NCI-H1048 (cell line): ENCODE data around the gene TAF10.

Experiments used
- DNase-seq: peaks from one replicate; lab custom pipeline; 2025; lab: John Stamatoyannopoulos, UW

The TAF10 gene

GRCh38 chr11:6612213-6613041 is at the start of gene TAF10:
Gene TAF10 (minus strand): TSS chr11:6612216. CDS start chr11:6612189, 27 bp downstream.
- peak; percentile 81 for DNase-seq

GRCh38 chr11:6660712-6661111 is 48.7 kb upstream of the TAF10 start:
- no peak for DNase-seq

DNA sequence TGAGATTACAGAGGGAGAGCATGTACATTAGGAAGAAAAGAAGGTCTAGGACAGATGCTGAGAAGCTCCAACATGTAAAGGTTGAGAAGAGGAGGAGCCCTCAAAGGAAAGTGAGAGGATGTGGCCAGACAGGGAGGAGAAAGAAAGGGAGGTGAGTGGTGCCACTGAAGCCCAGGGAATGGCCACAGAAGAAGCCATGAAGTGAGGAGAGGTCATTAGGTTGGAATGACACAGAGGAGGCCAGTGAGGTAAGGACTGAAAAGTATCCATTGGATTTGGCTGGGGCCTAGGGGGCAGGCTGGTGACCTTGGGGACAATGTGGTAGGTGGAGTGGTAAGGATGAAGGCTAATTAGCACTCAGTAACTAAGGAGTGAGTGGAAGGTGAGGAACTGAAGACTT is 46.6 kb upstream of the TAF10 start:
- DNase-seq: no peak

- no peak for DNase-seq
Observed at GRCh38 chr11:6657346-6657745, 45.3 kb upstream of the TAF10 start.

GRCh38 chr11:6656936-6657335 is 44.9 kb upstream of the TAF10 start:
- DNase-seq: no peak

- DNase-seq: no peak
Observed at GRCh38 chr11:6656584-6656915, 44.5 kb upstream of the TAF10 start.

GRCh38 chr11:6655790-6656583 is 44.0 kb upstream of the TAF10 start, which contains the start of gene DCHS1:
Gene DCHS1 (minus strand): TSS chr11:6655809. CDS start chr11:6641613, 14,196 bp downstream.
- no peak for DNase-seq

DNA sequence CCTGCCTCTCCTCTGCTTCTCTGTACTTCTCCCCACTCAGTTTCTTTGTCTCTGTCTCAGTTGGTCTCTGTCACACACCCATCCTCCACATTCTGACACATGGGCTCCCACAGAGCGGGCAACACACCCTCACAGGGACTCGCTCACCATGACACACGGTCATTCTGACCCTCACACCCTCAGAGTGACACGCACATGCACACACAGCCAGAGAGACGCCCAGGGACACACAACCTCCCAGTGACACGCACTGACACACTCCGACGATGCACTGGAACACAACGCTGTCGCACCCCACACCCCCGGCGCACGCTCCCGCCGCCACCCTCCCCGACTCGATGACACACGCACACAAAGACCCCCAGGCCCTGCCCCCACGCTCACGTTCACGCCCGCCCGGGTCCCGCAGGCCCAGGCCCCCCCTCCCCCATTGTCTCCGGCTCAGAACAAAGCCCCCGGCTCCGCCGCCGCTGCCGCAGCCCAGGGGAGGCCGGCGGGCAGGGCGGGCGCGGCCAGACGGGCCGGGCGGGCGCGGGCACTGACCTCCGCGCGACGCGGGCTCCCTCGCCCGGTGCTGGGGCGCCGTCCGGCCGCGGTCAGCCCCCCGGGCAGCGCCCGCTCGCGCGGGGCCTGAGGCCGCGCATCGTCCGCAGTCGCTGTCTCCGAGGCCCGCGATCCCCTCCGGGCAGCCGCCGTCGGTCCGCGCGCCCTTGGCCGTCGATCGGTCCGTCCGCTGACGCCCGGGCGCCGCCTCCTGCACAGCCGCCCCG is 43.2 kb upstream of the TAF10 start:
- DNase-seq: no peak

GRCh38 chr11:6654281-6655019 is 42.4 kb upstream of the TAF10 start:
- DNase-seq: no peak

- no peak for DNase-seq
Observed at GRCh38 chr11:6653656-6654055, 41.6 kb upstream of the TAF10 start.

DNA sequence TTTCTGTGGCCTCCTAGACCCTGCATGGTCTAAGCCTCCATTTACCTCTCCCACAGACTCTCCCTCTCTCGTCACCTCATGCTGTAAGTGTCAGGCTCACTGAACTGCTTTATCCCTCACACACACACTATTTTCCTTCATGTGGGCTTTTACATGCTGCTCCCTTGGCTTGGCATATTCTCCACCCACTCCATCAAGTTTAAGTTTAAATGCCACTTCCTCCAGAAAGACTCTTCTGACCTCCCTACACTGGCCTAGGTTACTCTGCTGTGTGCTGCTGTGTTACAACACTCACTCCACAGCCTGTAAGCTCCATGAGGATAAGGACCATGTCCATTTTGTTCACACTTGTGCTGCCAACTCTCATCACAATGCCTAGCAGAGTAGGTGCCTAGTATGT is 41.1 kb upstream of the TAF10 start:
- no peak for DNase-seq

DNA sequence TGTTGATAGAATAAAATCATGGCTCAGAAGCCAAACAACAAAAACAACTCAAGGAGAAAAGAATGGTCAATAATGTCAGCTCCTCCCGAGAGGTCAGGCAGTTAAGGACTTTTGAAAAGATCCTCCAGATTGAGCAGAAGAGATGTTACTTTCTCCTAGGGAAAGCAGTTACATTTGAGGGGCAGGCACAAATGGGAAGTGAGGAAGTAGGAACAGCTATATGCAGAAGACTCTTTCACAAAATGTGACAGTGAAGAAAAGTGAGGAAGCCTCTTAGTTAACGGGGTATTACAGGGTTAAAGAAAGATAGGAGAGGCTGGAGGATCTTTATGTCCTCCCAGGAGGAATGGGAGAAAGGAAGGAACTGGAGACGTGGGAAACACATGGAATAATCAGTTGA is 40.2 kb upstream of the TAF10 start:
- DNase-seq: no peak

DNA sequence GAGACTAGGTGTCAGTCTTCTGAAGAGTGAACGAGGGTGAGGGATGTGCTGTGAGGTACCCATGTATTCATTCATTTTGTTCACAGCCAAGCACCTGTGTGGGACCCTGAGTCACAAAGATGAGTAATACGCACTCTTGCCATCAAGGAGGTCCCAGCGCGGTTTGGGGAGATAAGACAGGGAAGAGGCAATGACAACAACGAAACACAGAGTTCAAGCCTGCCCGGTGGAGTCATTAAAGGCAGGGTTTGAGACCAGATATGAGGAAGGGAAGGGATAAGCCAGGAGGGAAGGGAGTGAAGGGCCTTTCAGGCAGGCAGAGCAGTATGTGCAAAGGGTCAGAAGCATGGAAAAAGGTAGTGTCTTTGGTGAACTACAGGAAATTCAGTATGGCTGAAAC is 39.0 kb upstream of the TAF10 start:
- DNase-seq: no peak

DNA sequence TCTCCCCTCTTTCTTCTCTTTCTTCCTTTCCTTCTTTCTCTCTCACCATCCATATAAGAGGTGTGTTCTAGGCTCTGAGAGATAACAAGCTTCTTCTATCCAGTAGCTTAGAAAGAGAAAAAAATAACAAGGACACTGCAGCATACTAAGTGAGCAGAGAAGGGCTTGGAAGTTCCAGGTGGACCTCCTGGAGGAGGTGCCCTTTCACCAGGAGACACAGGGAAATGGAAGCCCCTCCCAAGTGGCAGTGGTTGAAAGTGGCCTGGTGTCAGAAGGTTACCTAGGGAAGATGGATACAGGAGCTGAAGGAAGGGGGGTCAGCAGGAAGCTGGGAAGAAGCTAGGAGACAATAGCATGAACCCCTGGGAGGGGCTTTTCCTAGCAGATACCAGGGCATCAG is 38.1 kb upstream of the TAF10 start:
- no peak for DNase-seq

DNA sequence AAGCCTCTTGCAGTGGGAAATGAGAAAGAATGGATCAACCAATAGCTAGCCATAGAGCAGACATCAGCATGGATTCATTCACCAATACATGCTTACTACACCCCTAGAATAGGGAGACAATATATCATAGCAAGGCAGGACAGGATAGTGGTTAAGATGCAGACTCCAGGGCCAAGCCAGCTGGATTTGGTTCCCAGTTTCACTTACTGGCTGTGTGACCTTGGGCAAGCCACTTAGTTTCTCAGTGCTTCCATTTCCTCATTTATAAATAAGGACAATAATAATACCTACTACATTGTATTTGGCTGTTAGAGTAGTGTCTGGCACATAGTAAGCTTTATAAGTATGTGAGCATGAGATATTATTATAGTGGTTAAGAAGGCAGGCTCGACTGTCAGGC is 36.5 kb upstream of the TAF10 start:
- DNase-seq: no peak

- DNase-seq: no peak
Observed at GRCh38 chr11:6647836-6648235, 35.8 kb upstream of the TAF10 start.

- DNase-seq: no peak
Observed at GRCh38 chr11:6646918-6647679, 35.1 kb upstream of the TAF10 start.

DNA sequence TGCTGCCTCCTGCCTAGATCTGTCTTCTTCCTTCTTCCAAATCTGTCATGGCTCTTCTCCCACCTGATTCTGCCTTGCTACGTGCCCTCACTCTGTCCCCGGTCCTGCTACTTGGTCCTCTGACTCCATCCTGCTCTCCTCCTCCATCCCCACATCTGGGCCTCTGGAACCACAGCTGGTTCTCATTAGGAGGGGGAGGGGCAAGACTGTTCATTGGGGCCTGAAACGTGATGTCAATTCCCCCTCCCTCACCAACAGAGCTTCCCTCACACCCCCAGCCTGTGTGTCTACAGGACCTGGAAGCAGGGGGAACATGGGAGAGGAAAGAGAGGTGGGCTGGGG is 34.5 kb upstream of the TAF10 start:
- DNase-seq: no peak

- DNase-seq: no peak
Observed at GRCh38 chr11:6646071-6646470, 34.1 kb upstream of the TAF10 start.

GRCh38 chr11:6642957-6643356 is 30.9 kb upstream of the TAF10 start:
- no peak for DNase-seq

DNA sequence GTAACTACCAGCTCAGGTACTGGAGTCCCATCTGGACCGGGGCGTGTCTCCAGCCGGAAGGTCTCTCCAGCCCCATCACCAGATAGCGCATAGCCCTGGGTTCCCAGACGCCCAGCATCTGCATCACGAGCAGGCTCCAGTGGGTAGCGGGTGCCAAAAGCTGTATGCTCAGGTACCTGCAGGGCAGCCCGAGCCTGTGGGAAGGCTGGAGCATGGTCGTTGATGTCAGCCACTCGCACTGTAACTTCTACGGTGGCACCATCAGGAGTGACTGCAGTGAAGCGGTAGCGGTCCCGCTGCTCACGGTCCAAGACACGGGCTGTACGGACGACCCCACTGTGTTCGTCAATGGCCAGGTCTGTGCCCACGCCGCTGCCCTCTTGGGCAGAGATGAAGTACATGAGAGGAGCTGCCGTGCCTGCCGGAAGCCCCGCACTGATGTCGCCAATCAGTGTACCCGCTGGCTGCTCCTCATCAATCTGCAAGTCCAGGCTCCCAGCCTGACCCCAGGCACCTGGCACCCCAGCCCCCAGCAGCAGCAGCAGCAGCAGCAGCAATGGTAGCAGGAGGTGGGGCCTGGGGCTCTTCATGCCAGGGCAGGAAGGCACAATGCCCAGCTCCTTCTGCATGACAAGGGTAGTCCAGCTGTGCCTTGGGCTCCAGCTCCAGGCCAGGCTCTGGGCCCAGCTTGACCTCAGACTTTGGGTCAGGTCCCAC is 29.1 kb upstream of the TAF10 start:
- DNase-seq: no peak
